Epithelial cell of esophagus (primary cell): ENCODE data around the gene OR2A2.

Experiments used
- DNase-seq: peaks from one replicate; pipeline ENCODE4 v3.0.0; 2010; ENCODE audit warnings: low read depth
- H3K4me3 ChIP-seq: 2 replicates; pipeline ENCODE4 v1.5.1; 2011; ENCODE audit warnings: mild to moderate bottlenecking, low read length, control low read depth
- TF ChIP-seq, protein P1 (sequence below): IDR thresholded peaks from 2 replicates; pipeline ENCODE4 v1.5.1; 2011; ENCODE audit warnings: low read depth, mild to moderate bottlenecking, low read length, control low read depth, inconsistent platforms; ENCODE audit not compliant: insufficient read depth; ENCODE audit errors: missing control alignments

The OR2A2 gene

DNA sequence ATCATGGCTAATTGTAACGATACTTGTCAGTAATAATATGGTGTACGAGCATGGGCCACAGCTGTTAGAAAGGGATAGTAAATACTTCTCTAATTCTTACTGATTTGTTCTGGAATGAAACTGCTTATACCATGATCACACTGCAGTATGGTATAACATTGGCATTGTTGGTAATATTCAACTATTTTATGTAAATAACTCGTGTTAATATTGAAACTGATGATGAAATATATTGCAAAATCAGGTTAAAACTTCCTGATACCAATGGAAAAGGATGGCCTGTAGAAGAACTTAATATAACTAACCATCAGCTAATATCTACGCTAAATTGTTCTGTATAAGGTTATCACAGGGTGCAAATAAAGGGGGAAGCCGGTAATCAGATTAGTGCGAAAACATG, 23.9 kb downstream of the OR2A2 start:
- no peak for DNase-seq
- TF ChIP-seq, protein P1, sequence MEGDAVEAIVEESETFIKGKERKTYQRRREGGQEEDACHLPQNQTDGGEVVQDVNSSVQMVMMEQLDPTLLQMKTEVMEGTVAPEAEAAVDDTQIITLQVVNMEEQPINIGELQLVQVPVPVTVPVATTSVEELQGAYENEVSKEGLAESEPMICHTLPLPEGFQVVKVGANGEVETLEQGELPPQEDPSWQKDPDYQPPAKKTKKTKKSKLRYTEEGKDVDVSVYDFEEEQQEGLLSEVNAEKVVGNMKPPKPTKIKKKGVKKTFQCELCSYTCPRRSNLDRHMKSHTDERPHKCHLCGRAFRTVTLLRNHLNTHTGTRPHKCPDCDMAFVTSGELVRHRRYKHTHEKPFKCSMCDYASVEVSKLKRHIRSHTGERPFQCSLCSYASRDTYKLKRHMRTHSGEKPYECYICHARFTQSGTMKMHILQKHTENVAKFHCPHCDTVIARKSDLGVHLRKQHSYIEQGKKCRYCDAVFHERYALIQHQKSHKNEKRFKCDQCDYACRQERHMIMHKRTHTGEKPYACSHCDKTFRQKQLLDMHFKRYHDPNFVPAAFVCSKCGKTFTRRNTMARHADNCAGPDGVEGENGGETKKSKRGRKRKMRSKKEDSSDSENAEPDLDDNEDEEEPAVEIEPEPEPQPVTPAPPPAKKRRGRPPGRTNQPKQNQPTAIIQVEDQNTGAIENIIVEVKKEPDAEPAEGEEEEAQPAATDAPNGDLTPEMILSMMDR: no peak
- H3K4me3 ChIP-seq: no peak overlapping the region

GRCh38 chr7:144134116-144134515, 24.7 kb downstream of the OR2A2 start:
- no peak for DNase-seq
- TF ChIP-seq, protein P1: no peak
- no peak overlapping the region for H3K4me3 ChIP-seq

DNA sequence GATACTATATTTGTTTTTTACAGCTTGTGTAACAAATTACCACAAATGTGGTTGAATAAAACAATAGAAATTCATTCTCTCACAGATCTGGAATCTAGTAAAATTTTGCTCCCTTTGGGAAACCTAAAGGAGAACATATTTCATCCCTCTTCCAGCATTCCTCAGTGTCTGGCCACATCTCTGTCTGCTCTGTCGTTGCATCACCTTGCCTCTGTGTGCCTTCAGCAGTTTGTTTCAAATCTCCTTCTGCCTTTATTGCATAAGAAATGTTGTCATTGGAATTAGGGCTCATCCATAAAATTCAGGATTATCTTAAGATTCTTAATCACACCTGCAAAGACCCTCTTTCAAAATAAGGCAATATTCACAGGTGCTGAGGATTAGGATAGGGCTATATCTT, 28.1 kb downstream of the OR2A2 start:
- no peak for DNase-seq
- TF ChIP-seq, protein P1: no peak
- H3K4me3 ChIP-seq: no peak overlapping the region

- H3K4me3 ChIP-seq: no peak overlapping the region
- TF ChIP-seq, protein P1: no peak
- no peak for DNase-seq
These were observed 32.8 kb downstream of the OR2A2 start for GRCh38 chr7:144142187-144142586.

- no peak for DNase-seq
- H3K4me3 ChIP-seq: no peak overlapping the region
- TF ChIP-seq, protein P1: no peak
These were observed 35.0 kb downstream of the OR2A2 start for GRCh38 chr7:144144426-144144825.

GRCh38 chr7:144148224-144148827, 38.9 kb downstream of the OR2A2 start:
- DNase-seq: no peak
- H3K4me3 ChIP-seq: no peak overlapping the region
- TF ChIP-seq, protein P1: no peak

- TF ChIP-seq, protein P1: no peak
- no peak for DNase-seq
- H3K4me3 ChIP-seq: no peak overlapping the region
These were observed 49.5 kb downstream of the OR2A2 start for GRCh38 chr7:144158861-144159260.
